Measurements from ENCODE around the gene ZNF318. TPM values are rescaled to one million over a fixed set of nuclear protein-coding genes. Genes with fewer than 3 reads are reported as not detected.
A peak's percentile ranks its signal among the peaks of the same experiment; 100 is the strongest.
"Not testable (repeated sequence)": the region's sequence is repeated elsewhere in the genome, so short reads cannot be mapped to it uniquely, and the experiment has no call there.

The ZNF318 gene, protein sequence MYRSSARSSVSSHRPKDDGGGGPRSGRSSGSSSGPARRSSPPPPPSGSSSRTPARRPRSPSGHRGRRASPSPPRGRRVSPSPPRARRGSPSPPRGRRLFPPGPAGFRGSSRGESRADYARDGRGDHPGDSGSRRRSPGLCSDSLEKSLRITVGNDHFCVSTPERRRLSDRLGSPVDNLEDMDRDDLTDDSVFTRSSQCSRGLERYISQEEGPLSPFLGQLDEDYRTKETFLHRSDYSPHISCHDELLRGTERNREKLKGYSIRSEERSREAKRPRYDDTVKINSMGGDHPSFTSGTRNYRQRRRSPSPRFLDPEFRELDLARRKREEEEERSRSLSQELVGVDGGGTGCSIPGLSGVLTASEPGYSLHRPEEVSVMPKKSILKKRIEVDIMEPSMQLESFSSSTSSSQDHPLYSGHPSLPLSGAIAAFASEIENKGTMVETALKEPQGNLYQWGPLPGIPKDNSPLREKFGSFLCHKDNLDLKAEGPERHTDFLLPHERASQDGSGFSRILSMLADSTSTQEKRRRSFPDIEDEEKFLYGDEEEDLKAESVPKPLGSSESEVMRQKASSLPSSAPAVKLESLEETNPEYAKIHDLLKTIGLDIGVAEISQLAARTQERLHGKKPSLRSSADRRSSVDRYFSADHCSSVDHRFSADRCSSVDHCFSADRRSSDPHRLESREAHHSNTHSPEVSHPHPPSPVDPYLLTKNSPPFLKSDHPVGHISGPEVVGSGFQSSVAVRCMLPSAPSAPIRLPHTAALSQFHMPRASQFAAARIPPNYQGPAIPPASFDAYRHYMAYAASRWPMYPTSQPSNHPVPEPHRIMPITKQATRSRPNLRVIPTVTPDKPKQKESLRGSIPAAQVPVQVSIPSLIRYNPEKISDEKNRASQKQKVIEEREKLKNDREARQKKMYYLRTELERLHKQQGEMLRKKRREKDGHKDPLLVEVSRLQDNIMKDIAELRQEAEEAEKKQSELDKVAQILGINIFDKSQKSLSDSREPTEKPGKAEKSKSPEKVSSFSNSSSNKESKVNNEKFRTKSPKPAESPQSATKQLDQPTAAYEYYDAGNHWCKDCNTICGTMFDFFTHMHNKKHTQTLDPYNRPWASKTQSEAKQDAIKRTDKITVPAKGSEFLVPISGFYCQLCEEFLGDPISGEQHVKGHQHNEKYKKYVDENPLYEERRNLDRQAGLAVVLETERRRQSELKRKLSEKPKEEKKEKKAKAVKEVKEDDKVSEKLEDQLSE (N-terminal part only)
- 22.6 and 23.8 TPM in 2 replicates for total RNA-seq (2021)
- percentile 70 among the genes with signal in this experiment for Bru-seq, nascent RNA
- percentile 82 among the genes with signal in this experiment for BruChase-seq, experiment 1, labeled RNA remaining after a 2-hour chase
- BruChase-seq, experiment 2, labeled RNA remaining after a 6-hour chase, result percentile 84 among the genes with signal in this experiment
- long read RNA-seq, full-length matches to known transcripts, result 1 of 23 reads
- long read RNA-seq, partial matches to known transcripts, result 8 of 23 reads
- long read RNA-seq, other reads (novel, unspliced or antisense), result 14 of 23 reads

- H3K36me3 ChIP-seq (ENCODE audit: insufficient read depth, low read length, poor library complexity, severe bottlenecking), result peaks cover 14% of the 10 kb centered on the region
- peak within 1 kb of the TSS; percentile 81 for H3K27ac ChIP-seq (ENCODE audit: low read depth, low read length, poor library complexity, severe bottlenecking)
- peak; percentile 99 for DNase-seq (ENCODE audit: low spot score)
- intact Hi-C loops (cut with micrococcal nuclease; ENCODE audit: unreplicated experiment), result loop anchor here (5.0 kb wide), 1 partner anchor 197 kb away; the partner anchor contains the start of gene SRF
- no peaks in the 10 kb centered on the region for H3K9me3 ChIP-seq (ENCODE audit: low read depth, low read length, poor library complexity, severe bottlenecking)
- no TSS peak for BruUV-seq (replicated peaks)
- no peaks in the 10 kb centered on the region for H3K27me3 ChIP-seq (replicated peaks; ENCODE audit: insufficient read depth, low read depth, low read length, poor library complexity)
- TF ChIP-seq EZH2 (IDR thresholded peaks at IDR 0.05; ENCODE audit: borderline replicate concordance, low read depth, low read length, poor library complexity, severe bottlenecking), result no peak
- TF ChIP-seq, protein P1, sequence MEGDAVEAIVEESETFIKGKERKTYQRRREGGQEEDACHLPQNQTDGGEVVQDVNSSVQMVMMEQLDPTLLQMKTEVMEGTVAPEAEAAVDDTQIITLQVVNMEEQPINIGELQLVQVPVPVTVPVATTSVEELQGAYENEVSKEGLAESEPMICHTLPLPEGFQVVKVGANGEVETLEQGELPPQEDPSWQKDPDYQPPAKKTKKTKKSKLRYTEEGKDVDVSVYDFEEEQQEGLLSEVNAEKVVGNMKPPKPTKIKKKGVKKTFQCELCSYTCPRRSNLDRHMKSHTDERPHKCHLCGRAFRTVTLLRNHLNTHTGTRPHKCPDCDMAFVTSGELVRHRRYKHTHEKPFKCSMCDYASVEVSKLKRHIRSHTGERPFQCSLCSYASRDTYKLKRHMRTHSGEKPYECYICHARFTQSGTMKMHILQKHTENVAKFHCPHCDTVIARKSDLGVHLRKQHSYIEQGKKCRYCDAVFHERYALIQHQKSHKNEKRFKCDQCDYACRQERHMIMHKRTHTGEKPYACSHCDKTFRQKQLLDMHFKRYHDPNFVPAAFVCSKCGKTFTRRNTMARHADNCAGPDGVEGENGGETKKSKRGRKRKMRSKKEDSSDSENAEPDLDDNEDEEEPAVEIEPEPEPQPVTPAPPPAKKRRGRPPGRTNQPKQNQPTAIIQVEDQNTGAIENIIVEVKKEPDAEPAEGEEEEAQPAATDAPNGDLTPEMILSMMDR (conservative IDR thresholded peaks at IDR 0.05; ENCODE audit: low read depth, low read length), result no peak
- ChIA-PET POLR2A (ENCODE audit: low non-redundant PET) (interaction anchor here (0.6 to 1.0 kb wide), 3 partner anchors 9 to 627 kb away, joined by 3 to 4 read pairs (median 3); no protein-coding TSS in a partner anchor), CTCF (interaction anchor here (0.7 kb wide), 3 partner anchors 35 to 167 kb away, joined by 3 read pairs; no protein-coding TSS in a partner anchor)
- peaks cover 5% of the 10 kb centered on the region for H3K4me1 ChIP-seq (ENCODE audit: insufficient read depth, low read length, poor library complexity, severe bottlenecking)
- peak within 1 kb of the TSS; percentile 98 for H3K4me3 ChIP-seq (ENCODE audit: low read depth, low read length, poor library complexity, severe bottlenecking)
Measured at GRCh38 chr6:43369174-43370002, at the start of gene ZNF318. Gene ZNF318 (minus strand): TSS chr6:43369647. CDS start chr6:43369365, 282 bp downstream.

DNA sequence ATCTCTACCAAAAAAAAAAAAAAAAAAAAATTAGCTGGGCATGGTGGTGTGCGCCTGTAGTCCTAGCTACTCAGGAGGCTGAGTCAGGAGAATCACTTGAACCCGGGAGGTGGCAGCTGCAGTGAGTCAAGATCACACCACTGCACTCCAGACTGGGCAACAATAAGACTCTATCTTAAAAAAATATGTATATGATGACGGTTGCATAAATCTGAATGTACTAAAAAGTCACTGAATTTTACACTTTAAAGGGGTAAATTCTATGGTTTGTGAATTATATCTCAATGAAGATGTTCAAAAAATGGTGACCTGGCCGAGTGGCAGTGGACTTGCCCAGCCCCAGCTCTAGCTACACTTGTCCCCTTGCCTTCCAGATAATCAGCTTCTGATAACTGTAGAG is 47.5 kb upstream of the ZNF318 start:
- no peak overlapping the region for H3K27ac ChIP-seq (ENCODE audit: low read depth, low read length, poor library complexity, severe bottlenecking)
- POLR2A ChIA-PET (ENCODE audit: low non-redundant PET), result no interaction called here
- no peaks in the 10 kb centered on the region for H3K27me3 ChIP-seq (replicated peaks; ENCODE audit: insufficient read depth, low read depth, low read length, poor library complexity)
- TF ChIP-seq, protein P1 (conservative IDR thresholded peaks at IDR 0.05; ENCODE audit: low read depth, low read length), result no peak
- TF ChIP-seq EZH2 (IDR thresholded peaks at IDR 0.05; ENCODE audit: borderline replicate concordance, low read depth, low read length, poor library complexity, severe bottlenecking), result no peak
- H3K9me3 ChIP-seq (ENCODE audit: low read depth, low read length, poor library complexity, severe bottlenecking), result no peaks in the 10 kb centered on the region
- no TSS peak for BruUV-seq (replicated peaks)
- H3K36me3 ChIP-seq (ENCODE audit: insufficient read depth, low read length, poor library complexity, severe bottlenecking), result no peaks in the 10 kb centered on the region
- intact Hi-C loops (cut with micrococcal nuclease; ENCODE audit: unreplicated experiment), result no loop called here
- CTCF ChIA-PET, result no interaction called here
- H3K4me1 ChIP-seq (ENCODE audit: insufficient read depth, low read length, poor library complexity, severe bottlenecking), result no peaks in the 10 kb centered on the region
- no peak overlapping the region for H3K4me3 ChIP-seq (ENCODE audit: low read depth, low read length, poor library complexity, severe bottlenecking)
- no peak for DNase-seq (ENCODE audit: low spot score)

- intact Hi-C loops (cut with micrococcal nuclease; ENCODE audit: unreplicated experiment); CTCF ChIA-PET; H3K4me1 ChIP-seq (ENCODE audit: insufficient read depth, low read length, poor library complexity, severe bottlenecking); POLR2A ChIA-PET (ENCODE audit: low non-redundant PET); H3K27ac ChIP-seq (ENCODE audit: low read depth, low read length, poor library complexity, severe bottlenecking); H3K4me3 ChIP-seq (ENCODE audit: low read depth, low read length, poor library complexity, severe bottlenecking); H3K36me3 ChIP-seq (ENCODE audit: insufficient read depth, low read length, poor library complexity, severe bottlenecking); BruUV-seq (replicated peaks); H3K27me3 ChIP-seq (replicated peaks; ENCODE audit: insufficient read depth, low read depth, low read length, poor library complexity); DNase-seq (ENCODE audit: low spot score); H3K9me3 ChIP-seq (ENCODE audit: low read depth, low read length, poor library complexity, severe bottlenecking): not testable (repeated sequence)
Measured at GRCh38 chr6:43415275-43415674, 45.8 kb upstream of the ZNF318 start.

Data from A673 (cell line).